ENCODE measurements around the gene SETX.

SETX gene

GRCh38 chr9:132239999-132240840 lies 114.6 kb downstream of the SETX start:
- no peak for DNase-seq

GRCh38 chr9:132239518-132239917 lies 115.3 kb downstream of the SETX start:
- DNase-seq: no peak

- no peak for DNase-seq
These were observed 115.8 kb downstream of the SETX start for GRCh38 chr9:132238992-132239391.

GRCh38 chr9:132238026-132238972 lies 116.5 kb downstream of the SETX start:
- DNase-seq: no peak

DNA sequence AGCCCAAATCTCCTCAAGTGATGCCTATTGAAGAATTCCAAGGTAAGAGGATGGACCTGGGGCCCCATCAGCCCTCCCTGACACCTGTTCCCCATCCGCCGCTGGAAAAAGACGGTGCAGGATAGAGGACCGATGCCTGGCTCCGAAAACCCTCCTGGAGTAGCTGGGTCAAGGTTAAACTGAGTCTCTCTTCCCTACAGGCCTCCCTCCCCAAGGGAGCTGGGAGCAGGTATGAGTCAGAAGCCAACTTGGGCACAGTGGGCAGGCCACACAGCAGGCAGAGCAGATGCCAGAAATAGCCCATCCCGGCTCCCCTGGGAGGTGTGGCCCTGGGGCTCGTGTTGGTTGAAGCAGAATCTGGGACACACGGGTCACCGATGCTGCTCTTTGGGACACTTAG lies 117.3 kb downstream of the SETX start:
- no peak for DNase-seq

DNA sequence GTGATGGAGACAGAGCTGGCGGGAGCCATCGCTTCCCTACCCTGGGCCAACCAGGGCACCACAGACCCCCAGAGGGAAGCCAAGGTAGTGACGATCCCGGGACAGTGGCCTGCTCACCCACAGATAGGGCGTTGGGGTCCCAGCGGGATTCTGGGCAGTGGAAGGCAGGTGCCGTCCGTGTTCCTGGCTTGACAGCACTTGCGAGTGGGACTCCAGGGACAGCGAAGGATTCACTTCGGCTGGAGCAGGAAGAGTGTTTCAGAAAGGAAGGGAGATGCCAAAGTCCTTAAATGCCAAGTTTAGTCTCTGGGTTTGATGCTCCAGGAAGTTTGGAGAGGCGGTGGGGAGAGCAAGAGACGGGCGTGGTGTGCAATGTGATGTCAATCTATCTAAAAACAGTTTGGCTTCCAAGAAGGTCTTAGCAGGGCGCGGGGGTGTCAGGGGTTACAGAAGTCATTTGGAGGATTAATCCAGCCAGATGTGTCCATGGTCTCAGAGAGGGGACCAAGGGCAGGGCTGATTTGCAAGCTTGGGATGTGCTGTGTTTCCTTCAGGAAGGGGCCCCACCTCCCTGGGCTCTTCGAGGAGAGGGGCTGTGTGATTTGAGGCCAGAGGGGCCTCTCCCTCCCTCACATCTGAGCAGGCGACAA lies 118.0 kb downstream of the SETX start:
- no peak for DNase-seq

DNA sequence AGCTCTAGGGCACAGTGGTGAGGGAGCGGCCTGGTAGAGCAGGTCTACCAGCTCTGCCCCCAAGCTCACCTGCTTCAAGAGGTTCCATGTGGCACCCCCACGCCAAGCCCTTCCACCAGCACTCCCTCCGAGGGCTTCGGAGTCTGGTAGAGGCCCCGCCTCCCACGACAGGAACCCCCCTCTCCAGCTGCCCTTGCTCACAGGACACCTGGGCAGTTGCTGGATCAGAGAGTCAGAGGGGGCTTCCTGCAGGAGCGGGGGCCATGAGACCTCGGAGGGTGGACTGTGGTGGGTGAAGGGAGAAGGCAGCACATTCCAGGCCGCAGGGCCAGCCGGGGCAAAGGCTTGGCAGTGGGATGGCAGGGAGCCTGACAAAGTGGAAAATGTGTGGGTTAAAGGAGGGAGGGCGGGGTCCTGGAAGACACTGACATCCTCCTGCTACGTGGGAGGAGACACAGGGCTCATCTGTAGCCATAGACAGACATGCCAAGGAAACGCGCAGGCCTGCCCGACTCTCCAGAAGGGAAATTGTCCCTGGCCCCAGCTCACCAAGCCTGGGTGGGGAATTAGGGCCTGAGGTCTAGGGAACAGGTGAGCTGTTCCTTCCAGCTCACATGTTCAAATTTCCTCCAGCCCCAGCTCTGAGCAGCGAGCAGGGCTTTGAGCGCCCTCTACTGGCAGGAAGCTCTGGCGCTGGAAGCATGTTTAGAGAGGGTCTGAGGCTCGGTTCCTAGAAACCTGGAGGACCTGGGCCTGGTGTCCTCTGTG lies 118.7 kb downstream of the SETX start:
- peak; percentile 33 to 67 for DNase-seq

DNA sequence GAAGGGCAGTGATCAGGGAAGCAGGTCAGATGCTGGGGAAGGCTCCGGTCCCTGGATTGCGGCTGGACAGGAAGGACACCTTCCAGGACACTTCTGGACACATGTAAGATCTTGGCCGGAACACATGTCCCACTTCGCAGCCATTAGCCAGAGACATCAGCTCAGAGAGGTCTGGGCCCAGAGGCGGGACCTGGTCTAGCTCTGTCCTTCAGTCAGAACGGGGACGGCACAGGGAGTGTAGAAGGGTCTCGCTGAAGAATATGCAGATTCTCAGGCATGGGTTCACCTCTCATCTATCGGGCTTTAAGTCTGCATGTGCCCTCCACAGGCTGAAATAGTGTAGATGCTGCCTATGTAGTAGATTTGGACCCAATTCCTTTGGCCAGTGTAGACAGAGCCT lies 119.7 kb downstream of the SETX start:
- DNase-seq: no peak

DNA sequence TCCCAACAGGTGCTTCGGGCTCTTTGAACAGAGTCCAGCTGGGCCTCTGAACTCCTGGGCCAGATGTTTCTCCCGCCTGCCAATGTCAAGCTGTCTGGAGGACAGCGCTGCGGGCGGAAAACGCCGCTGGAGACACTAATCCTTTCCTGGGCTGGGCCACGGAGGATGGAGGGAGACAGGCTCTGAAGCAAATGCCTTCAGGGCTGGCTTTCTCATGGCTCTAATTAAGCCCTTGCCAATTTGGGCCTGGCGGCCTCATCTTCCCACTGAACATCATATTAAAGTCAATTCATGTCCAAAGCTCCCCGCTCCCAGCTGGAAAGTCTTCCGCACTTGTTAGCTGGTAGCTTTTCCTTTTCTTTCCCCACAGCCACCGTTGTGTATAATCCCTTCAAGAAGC lies 120.3 kb downstream of the SETX start:
- DNase-seq: no peak

DNA sequence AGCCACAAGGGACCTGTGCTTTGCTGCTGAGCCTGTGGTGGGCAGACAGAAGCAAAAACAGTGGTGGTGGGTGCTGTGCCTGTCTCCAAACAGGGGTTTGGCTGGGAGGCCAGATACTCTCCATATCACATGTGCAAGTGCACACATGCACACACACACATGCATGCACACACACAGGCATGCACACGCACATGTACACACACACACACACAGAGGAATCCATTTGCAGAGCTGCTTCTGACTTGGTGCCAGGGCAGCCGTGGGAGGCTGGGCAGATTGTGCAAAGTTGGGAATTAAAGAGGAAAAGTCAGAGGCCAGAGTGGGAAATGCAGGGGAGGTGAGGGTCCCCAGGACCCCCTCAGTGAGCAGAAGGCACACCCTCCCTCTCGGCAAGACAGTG lies 121.6 kb downstream of the SETX start:
- DNase-seq: no peak

GRCh38 chr9:132232522-132232921 lies 122.3 kb downstream of the SETX start:
- DNase-seq: no peak

DNA sequence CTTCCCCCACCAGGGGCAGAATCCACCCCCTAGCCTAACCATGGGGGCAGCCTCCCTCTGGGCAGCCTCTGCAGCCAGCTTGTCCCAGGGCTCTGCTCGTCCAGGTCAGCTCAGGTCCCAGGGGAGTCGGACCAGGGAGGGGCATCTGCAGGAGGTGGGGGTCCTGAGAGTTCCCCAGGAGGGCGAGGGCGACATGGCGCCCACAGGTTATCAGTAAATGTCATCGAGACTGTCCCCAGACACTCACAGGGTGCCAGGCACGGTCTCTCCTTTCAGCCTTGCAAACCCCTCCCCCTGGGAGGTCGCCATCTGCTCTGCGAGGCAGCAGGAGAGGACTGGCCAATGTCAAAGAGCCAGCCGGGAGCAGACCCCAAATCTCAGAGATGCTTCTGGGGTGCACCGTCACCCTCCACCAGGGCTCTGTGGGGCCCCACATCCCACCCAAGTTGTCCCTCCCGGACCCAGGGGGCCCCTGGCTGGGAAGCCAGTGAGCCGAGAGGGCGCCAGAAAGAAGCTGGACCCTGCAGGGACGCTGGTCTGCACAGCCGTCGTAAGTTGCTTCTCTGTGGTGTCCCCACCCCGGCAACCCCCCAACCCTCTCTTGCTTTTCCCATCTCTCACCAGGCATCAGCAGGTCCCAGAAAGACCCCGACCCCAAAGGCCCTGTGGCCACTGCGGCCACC lies 123.6 kb downstream of the SETX start:
- no peak for DNase-seq

DNA sequence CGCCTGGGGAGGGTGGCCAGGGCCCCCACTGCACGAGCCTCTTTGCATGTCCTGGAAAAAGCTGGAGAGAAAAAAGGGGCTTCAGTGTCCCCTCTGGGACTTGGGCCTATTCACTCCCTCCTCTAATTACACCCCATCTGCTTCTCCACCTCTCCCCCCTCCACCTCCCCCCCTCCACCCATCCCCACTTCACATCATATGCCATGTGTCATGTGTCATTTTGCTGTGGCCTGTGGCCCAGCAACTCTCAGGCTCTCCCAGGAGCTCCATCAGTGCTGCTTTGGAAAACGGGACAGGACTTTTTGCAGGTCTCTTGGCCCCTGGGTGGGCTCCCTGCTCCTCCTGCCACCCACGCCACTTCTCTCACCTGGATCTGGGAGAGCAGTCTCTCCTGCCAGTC lies 124.2 kb downstream of the SETX start:
- DNase-seq: no peak

- DNase-seq: no peak
These were observed 126.7 kb downstream of the SETX start for GRCh38 chr9:132228062-132228461.

DNA sequence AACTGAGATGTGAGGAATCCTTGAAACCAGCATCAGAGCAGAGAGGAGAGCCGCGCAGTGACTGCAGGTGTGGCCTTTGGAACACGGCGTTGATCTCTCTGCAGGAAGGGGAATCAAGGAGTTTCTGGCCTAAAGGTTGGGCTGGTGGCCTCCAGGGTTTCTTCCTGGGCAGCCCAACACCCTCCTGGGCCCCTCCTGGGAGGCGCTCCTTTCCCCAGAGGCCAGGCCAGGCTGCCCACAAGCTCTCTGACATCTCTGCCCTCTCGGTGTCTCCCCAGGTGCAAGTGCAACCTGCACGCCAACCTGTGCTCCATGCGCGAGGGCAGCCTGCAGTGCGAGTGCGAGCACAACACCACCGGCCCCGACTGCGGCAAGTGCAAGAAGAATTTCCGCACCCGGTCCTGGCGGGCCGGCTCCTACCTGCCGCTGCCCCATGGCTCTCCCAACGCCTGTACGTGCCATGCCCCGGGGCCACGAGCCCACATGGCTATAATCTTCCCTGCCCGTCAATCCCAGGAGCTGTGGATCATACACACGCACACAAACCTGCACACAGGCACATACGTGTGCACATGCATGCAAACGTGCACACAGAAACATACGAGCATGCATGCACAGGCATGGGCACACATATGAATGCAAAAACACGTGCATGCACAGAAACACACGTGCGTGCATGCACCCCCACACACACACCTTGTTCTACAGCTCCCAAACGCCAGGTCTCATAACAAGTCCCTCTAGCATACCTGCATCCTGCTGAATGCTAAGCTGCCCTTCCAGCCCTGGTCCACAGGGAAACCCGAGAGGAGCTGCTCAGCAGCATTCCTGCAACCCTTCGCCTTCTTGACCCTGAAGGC lies 128.0 kb downstream of the SETX start:
- no peak for DNase-seq

DNA sequence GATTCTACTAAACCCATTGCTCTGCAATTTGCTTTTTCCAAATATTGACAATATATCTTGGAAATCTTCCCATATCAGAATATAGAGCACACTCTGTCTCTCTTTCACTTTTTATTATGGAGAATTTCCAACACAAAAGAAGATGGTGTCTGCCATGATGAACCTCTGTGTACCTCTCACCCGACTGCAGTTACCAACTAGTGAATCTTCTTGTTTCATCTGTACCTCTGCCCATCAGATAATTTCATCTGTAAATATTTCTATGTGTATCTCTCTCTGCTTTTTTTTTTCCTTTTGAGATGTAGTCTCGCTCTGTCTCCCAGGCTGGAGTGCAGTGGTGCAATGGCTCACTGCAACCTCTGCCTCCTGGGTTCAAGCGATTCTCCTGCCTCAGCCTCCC lies 130.1 kb downstream of the SETX start:
- DNase-seq: no peak

DNA sequence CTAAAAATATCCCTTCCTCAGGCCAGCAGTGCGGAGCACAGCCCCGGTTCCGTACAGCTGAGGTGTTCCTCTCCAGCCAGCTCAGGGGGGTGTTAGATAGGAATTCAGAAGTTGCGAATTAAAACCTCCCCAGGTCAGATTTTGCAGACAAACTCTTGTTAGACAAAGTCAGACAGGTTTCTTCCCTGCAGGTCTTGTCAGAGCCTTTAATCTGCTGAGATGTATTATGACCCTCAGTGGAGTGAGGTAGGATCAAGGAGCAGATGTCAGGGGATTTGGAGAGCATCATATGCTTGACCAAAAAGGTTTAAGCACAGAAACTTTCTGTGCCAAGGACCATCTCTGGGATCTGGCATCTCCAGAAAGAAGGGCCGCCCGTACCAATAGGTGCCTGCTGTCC lies 132.8 kb downstream of the SETX start:
- no peak for DNase-seq

DNA sequence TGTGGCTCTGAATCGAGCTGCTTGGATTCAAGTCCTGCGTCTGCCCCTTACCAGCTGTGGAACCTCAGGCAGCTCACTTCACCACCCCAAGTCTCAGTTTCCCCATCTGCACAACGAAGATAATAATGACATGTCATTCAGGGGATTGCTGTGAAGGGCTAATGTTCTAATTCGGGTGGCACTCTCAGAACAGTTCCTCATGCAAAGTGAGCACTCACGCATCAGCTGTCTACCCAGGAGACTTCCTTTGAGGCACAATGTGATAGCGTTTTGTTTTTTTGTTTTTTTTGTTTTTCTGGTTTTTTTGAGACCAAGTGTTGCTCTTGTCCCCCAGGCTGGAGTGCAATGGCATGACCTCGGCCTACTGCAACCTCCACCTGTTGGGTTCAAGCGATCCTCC lies 136.6 kb downstream of the SETX start:
- DNase-seq: no peak

DNA sequence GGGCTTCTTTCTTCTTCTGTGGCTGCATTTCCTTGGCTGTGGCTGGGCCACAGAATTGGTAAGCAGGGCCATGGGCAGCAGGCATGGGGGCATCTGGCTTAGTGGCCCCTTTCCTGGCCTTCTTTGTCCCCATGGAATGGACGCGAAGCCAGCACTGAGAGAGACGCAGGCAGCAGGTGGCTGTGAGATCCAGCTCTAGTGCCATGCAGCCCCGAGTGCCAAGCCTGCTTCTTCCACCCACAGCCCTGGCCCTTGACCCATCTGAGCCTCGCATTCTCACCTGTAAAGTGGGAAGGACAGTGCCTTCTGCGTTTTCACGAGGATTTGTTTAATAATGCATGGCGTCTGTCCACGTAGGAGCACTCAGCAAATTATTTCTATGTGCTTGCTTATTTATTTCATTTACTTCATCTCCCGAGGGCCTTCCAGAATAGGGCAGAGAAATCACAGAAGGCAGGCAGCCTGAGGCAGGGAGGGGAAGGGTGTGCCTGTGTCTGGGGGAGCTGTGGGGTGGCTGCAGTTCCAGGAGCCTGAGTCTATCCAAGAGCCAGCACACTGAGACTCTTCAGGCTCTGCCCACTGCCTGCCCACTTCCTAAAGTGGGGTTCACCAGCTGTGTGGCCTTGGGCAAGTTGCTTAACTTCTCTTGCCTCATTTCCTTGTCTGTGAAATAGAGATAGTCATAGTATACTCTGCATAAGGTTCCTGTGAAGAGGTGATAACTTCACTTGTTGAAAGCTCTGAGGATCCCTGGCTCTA lies 137.7 kb downstream of the SETX start:
- DNase-seq: no peak

GRCh38 chr9:132214027-132214622 lies 140.7 kb downstream of the SETX start:
- DNase-seq: peak; percentile 81 to 89
